Fibroblast of skin of right biceps (primary cell): Measurements from ENCODE around the gene CLEC17A.

Source experiments
- DNase-seq: peaks from one replicate; pipeline ENCODE4 v3.0.0-alpha.2; 2013

The CLEC17A gene

DNA sequence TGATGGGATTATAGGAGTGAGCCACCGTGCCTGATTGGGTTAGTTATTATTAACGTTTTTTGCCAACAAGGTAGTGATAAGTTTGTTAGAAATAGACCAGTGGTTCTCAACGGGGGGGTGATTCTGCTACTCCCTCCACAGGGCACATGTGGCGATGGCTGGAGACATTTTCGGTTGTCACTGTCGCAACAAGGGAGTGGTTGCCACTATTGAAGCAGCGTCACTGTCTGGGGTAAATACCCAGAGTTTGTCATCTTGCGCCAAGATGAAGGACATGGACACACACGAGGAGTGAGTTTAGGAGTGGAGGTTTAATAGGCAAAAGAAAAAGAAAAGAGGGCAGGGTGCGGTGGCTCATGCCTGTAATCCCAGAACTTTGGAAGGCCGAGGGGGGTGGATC is 72.8 kb downstream of the CLEC17A start:
- no peak for DNase-seq

DNA sequence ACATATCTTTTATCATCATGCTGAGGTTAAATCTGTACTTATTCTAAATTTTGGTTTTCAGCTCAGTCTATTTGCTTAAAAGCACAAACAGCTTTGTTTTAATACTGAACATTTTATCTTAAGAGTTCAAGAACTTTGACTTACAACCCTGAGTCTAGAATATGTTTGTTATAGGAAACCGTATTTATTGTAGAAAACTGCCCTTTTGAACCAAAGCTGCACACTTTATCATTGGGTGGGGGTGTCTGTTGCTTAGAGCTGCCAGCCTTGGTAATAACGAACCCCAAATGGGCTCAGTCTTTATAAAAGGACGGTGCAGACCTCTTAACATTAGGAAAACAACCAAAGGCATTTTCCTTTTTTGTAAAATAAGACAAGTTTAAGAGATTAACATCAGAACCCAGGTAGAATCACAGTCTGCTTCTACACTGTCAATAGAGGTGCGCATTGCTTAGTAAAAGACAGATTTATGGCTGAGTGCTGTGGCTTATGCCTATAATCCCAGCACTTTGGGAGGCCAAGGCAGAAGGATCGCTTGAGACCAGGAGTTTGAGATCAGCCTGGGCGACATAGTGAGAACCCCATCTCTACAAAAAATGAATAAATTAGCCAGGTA is 77.1 kb downstream of the CLEC17A start:
- DNase-seq = no peak

DNA sequence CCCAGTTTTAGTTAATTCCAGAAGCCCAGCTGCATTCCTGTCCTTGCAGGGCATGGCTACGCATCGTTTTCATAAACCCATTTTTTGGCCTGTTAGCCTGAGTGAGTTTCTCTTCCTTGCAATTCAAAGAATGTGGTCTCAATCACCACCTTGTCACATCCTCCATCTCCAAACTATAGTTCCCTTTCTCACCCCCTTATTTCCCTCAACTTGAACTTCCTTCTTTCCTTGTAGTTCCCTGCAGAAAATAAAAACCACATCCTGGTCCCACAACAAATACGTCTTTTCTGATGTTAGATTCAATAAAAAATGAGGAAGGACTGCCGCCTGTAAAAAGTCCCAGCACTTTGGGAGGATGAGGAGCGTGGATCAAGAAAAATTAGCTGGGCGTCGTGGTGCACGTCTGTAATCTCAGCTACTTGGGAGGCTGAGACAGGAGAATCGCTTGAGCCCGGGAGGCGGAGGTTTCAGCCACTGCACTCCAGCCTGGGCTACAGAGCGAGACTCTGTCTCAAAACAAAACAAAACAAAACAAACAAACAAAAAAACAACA is 78.6 kb downstream of the CLEC17A start:
- DNase-seq = no peak
